CD4-positive, alpha-beta T cell treated with Interleukin-4 for 1 hour (primary cell): Measurements from ENCODE around the gene FBXO41.

Experiments
- DNase-seq, 2 donors: peaks; one replicate each; pipeline ENCODE4 v3.0.0-alpha.2; 2020 to 2022

The FBXO41 gene

GRCh38 chr2:73284296-73285158 lies at the start of gene FBXO41:
TSS of gene FBXO41 (minus strand) at chr2:73284478. CDS start at chr2:73269630, 14,848 bp downstream.
- DNase-seq: peak; percentile 67 to 74

GRCh38 chr2:73334045-73334444 lies 49.8 kb upstream of the FBXO41 start:
- DNase-seq: no peak

GRCh38 chr2:73333564-73333963 lies 49.3 kb upstream of the FBXO41 start:
- no peak for DNase-seq

GRCh38 chr2:73324126-73324725 lies 39.9 kb upstream of the FBXO41 start:
- no peak for DNase-seq

GRCh38 chr2:73323551-73323950 lies 39.3 kb upstream of the FBXO41 start:
- no peak for DNase-seq

GRCh38 chr2:73314441-73314840 lies 30.2 kb upstream of the FBXO41 start:
- DNase-seq: no peak

- DNase-seq: no peak
These were observed 23.4 kb upstream of the FBXO41 start for GRCh38 chr2:73307720-73308119.

GRCh38 chr2:73301636-73302035 lies 17.4 kb upstream of the FBXO41 start:
- DNase-seq: no peak

- DNase-seq: no peak
These were observed 16.6 kb upstream of the FBXO41 start for GRCh38 chr2:73300926-73301325.

GRCh38 chr2:73297586-73297985 lies 13.3 kb upstream of the FBXO41 start:
- DNase-seq: no peak

- no peak for DNase-seq
These were observed 12.9 kb upstream of the FBXO41 start for GRCh38 chr2:73297151-73297559.

GRCh38 chr2:73295751-73296400 lies 11.6 kb upstream of the FBXO41 start:
- DNase-seq: no peak

GRCh38 chr2:73294239-73294638 lies 10.0 kb upstream of the FBXO41 start:
- no peak for DNase-seq

GRCh38 chr2:73293534-73294171 lies 9.4 kb upstream of the FBXO41 start, which contains the start of gene EGR4:
TSS of gene EGR4 (minus strand) at chr2:73293548. CDS start at chr2:73293317, 231 bp downstream.
- DNase-seq: peak; percentile 93 to 94

GRCh38 chr2:73292906-73293533 lies 8.7 kb upstream of the FBXO41 start:
- no peak for DNase-seq

- peak in 1 of 2 donors; percentile 16 for DNase-seq
These were observed 8.1 kb upstream of the FBXO41 start for GRCh38 chr2:73292316-73292905.

- DNase-seq: no peak
These were observed 7.4 kb upstream of the FBXO41 start for GRCh38 chr2:73291461-73292315.

GRCh38 chr2:73291093-73291460 lies 6.8 kb upstream of the FBXO41 start:
- DNase-seq: peak; percentile 36 to 56

GRCh38 chr2:73290049-73290839 lies 6.0 kb upstream of the FBXO41 start:
- peak; percentile 57 to 69 for DNase-seq

- DNase-seq: peak in 1 of 2 donors; percentile 8
These were observed 5.0 kb upstream of the FBXO41 start for GRCh38 chr2:73289304-73289703.
